PFSK-1 (cell line): ENCODE measurements around the gene C1QC.

Experiments
- FOXP2 ChIP-seq: optimal IDR thresholded peaks from 2 replicates; pipeline ENCODE3; 2011; ENCODE audit warnings: borderline replicate concordance, control low read depth, inconsistent platforms; ENCODE audit not compliant: insufficient read depth; ENCODE audit errors: extremely low read length, extremely low read depth
- POLR2AphosphoS5 ChIP-seq: IDR thresholded peaks from 2 replicates; pipeline ENCODE4 v1.6.1; 2012; ENCODE audit warnings: low read depth, mild to moderate bottlenecking, control low read depth, low read length, moderate library complexity
- SIN3A ChIP-seq: IDR thresholded peaks from 2 replicates; pipeline ENCODE4 v1.6.1; 2012; ENCODE audit warnings: mild to moderate bottlenecking, low read length, moderate library complexity, borderline replicate concordance; ENCODE audit not compliant: insufficient read depth
- TAF1 ChIP-seq: IDR thresholded peaks from 2 replicates; pipeline ENCODE4 v1.6.1; 2012; ENCODE audit warnings: low read length, control low read depth, borderline replicate concordance; ENCODE audit not compliant: insufficient read depth
- TF ChIP-seq, protein P1 (sequence below), 2 experiments: IDR thresholded peaks; 2 replicates each; pipeline versions ENCODE4 v1.6.1 to v1.8.0; 2011 to 2012; ENCODE audit warnings: low read depth in 2 of 2, low read length in 2 of 2, control low read depth in 1 of 2, inconsistent platforms in 1 of 2, mild to moderate bottlenecking in 1 of 2, moderate library complexity in 1 of 2; ENCODE audit not compliant: insufficient read depth in 1 of 2

The C1QC gene

DNA sequence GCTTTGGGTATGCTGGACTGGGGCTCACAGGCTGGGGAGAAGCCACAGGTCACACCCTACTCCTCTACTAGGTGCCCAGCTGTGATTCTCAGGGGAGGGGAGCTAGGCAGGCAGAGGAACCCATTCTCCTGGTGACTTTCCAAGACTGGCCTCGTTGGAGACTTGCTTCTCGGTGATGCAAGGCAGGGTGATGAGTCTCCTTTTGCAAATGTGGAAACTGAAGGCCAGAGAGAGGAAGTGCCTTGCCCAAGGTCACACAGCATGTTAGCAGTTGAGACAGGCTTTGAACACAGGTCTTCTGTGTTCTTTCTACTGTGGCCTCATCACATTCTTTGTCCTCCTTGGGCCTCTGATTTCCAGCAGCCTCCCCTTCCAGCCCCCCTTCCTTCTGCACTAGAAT is 27.5 kb upstream of the C1QC start:
- TF ChIP-seq FOXP2 (no peak), POLR2AphosphoS5 (no peak), SIN3A (no peak), TAF1 (no peak)
- TF ChIP-seq, protein P1, sequence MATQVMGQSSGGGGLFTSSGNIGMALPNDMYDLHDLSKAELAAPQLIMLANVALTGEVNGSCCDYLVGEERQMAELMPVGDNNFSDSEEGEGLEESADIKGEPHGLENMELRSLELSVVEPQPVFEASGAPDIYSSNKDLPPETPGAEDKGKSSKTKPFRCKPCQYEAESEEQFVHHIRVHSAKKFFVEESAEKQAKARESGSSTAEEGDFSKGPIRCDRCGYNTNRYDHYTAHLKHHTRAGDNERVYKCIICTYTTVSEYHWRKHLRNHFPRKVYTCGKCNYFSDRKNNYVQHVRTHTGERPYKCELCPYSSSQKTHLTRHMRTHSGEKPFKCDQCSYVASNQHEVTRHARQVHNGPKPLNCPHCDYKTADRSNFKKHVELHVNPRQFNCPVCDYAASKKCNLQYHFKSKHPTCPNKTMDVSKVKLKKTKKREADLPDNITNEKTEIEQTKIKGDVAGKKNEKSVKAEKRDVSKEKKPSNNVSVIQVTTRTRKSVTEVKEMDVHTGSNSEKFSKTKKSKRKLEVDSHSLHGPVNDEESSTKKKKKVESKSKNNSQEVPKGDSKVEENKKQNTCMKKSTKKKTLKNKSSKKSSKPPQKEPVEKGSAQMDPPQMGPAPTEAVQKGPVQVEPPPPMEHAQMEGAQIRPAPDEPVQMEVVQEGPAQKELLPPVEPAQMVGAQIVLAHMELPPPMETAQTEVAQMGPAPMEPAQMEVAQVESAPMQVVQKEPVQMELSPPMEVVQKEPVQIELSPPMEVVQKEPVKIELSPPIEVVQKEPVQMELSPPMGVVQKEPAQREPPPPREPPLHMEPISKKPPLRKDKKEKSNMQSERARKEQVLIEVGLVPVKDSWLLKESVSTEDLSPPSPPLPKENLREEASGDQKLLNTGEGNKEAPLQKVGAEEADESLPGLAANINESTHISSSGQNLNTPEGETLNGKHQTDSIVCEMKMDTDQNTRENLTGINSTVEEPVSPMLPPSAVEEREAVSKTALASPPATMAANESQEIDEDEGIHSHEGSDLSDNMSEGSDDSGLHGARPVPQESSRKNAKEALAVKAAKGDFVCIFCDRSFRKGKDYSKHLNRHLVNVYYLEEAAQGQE (IDR thresholded peaks at IDR 0.05; ENCODE audit: insufficient read depth in 1 of 2, low read depth in 2 of 2, low read length in 2 of 2) = no peak

DNA sequence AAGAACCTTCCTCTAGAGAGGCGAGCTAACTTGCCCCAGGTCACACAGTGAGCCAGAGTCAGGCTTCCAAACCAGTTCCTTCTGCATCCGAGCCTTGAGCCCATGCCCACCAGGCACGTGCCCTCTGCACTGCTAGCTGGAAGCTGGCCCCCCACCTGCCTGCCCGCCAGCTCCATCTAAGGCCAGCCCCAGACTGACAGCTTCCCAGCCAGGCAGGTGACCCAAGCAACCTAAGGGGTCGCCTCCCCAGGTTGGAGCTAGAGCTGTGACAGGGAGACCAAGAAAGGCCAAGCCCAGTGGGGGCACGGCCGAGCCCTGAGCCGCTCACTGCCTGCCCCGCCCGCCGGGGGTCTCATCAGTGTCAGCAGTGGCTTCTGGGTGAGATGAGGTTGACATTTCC is 26.9 kb upstream of the C1QC start:
- TF ChIP-seq SIN3A = no peak
- no peak for TF ChIP-seq TAF1
- TF ChIP-seq, protein P1 (IDR thresholded peaks at IDR 0.05; ENCODE audit: insufficient read depth in 1 of 2, low read depth in 2 of 2, low read length in 2 of 2) = no peak
- TF ChIP-seq FOXP2 = no peak
- no peak for TF ChIP-seq POLR2AphosphoS5

DNA sequence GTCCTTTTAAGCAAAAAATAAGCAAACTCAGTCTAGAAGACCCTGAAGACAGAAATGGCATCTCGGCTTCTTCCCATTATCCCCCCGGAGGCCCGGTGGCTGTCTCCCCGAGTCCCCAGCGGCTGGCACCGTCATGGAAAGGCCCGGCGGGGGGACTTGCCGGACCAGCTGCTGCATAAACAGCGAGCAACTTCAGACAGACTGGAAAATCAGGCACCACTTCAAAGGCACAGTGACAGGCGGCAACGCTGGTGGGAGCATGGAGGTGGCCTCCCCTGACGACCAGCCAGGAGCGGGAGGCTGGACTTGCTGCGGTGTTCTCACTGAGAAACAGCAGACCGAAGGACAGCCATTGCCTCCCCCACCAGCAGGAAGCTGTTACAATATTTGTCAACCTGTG is 25.4 kb upstream of the C1QC start:
- TF ChIP-seq POLR2AphosphoS5 (no peak), TAF1 (no peak), SIN3A (no peak)
- TF ChIP-seq, protein P1 (IDR thresholded peaks at IDR 0.05; ENCODE audit: insufficient read depth in 1 of 2, low read depth in 2 of 2, low read length in 2 of 2) = no peak

DNA sequence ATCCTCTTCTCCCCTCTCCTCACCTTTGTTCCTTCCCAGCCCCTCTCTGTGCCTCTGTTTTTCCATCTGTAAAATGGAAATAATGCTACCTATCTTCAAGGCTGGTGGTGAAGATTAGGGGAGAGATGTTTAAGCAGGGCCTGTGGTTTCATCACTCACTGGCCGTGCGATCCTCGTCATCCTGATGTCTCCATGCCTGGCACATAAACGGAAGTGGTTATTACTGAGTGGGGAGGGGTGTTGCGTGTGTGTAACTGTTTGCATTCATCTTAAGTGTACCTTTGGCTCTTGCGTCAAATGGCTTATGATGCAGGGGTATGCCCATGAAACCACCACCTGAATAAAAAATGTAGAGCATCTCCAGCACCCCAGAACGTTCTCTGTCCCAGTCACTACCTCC is 24.2 kb upstream of the C1QC start:
- TF ChIP-seq FOXP2 (no peak), SIN3A (no peak), TAF1 (no peak), POLR2AphosphoS5 (no peak)
- TF ChIP-seq, protein P1 (IDR thresholded peaks at IDR 0.05; ENCODE audit: insufficient read depth in 1 of 2, low read depth in 2 of 2, low read length in 2 of 2) = no peak

DNA sequence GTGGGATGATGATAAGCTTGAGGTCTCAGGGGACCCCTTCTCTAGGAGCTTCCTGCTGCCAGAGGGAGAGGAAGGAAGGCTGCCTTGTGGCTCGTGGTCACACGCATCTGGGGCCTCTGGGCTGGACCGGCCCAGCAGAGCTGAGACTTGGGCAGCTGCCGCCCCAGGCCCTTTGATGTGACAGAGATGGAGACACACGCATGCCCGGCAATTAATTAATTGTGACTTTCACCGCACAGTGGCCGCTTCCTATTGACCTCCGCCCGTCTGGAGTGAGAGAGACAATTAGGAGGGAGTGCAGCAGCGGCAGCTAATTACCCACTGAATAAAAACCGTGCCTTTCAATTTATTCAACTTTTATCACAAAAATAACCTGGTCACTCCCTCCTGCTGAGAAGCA is 23.6 kb upstream of the C1QC start:
- TF ChIP-seq, protein P1 (IDR thresholded peaks at IDR 0.05; ENCODE audit: insufficient read depth in 1 of 2, low read depth in 2 of 2, low read length in 2 of 2) = no peak
- TF ChIP-seq TAF1 (no peak), FOXP2 (no peak), POLR2AphosphoS5 (no peak), SIN3A (no peak)
